ENCODE results near the gene FBXO5.

Gene FBXO5

GRCh38 chr6:152946484-152946883 lies 36.4 kb downstream of the FBXO5 start:
- Histone ChIP-seq H3K4me3 (ENCODE audit: low read length) (no peak overlapping the region), H3K4me2 (ENCODE audit: low read length) (no peak overlapping the region), H3K9ac (ENCODE audit: low read length) (no peak overlapping the region), H3K4me1 (ENCODE audit: low read length) (no peaks in the 10 kb centered on the region), H2AFZ (ENCODE audit: low read depth, low read length) (no peak overlapping the region), H3K9me3 (ENCODE audit: insufficient read depth, low read length) (no peaks in the 10 kb centered on the region), H3K27ac (ENCODE audit: low read length) (no peak overlapping the region), H3K27me3 (ENCODE audit: low read depth, low read length) (peaks cover 11% of the 10 kb centered on the region), H3K79me2 (ENCODE audit: low read length) (no peaks in the 10 kb centered on the region), H4K20me1 (ENCODE audit: insufficient read depth, low read length) (no peaks in the 10 kb centered on the region), H3K36me3 (replicated peaks; ENCODE audit: low read depth, low read length) (no peaks in the 10 kb centered on the region)
- TF ChIP-seq EZH2phosphoT487 (IDR thresholded peaks at IDR 0.05; ENCODE audit: low read depth) = no peak
- TF ChIP-seq CTCF (IDR thresholded peaks at IDR 0.05; ENCODE audit: low read depth, low read length) = no peak

GRCh38 chr6:152943260-152943897 lies 39.5 kb downstream of the FBXO5 start:
- H3K4me3 ChIP-seq (ENCODE audit: low read length) = no peak overlapping the region
- TF ChIP-seq CTCF (IDR thresholded peaks at IDR 0.05; ENCODE audit: low read depth, low read length) (no peak), EZH2phosphoT487 (IDR thresholded peaks at IDR 0.05; ENCODE audit: low read depth) (no peak)
- H3K9me3 ChIP-seq (ENCODE audit: insufficient read depth, low read length) = no peaks in the 10 kb centered on the region
- H3K27ac ChIP-seq (ENCODE audit: low read length) = no peak overlapping the region
- H3K79me2 ChIP-seq (ENCODE audit: low read length) = no peaks in the 10 kb centered on the region
- H2AFZ ChIP-seq (ENCODE audit: low read depth, low read length) = no peak overlapping the region
- H3K36me3 ChIP-seq (replicated peaks; ENCODE audit: low read depth, low read length) = no peaks in the 10 kb centered on the region
- H3K9ac ChIP-seq (ENCODE audit: low read length) = no peak overlapping the region
- no peaks in the 10 kb centered on the region for H3K4me1 ChIP-seq (ENCODE audit: low read length)
- no peak overlapping the region for H3K4me2 ChIP-seq (ENCODE audit: low read length)
- H3K27me3 ChIP-seq (ENCODE audit: low read depth, low read length) = peaks cover 9% of the 10 kb centered on the region
- H4K20me1 ChIP-seq (ENCODE audit: insufficient read depth, low read length) = no peaks in the 10 kb centered on the region

- H3K9me3 ChIP-seq (ENCODE audit: insufficient read depth, low read length) = no peaks in the 10 kb centered on the region
- no peaks in the 10 kb centered on the region for H3K36me3 ChIP-seq (replicated peaks; ENCODE audit: low read depth, low read length)
- no peak overlapping the region for H3K27ac ChIP-seq (ENCODE audit: low read length)
- no peaks in the 10 kb centered on the region for H4K20me1 ChIP-seq (ENCODE audit: insufficient read depth, low read length)
- no peak overlapping the region for H3K4me3 ChIP-seq (ENCODE audit: low read length)
- H3K4me2 ChIP-seq (ENCODE audit: low read length) = no peak overlapping the region
- peaks cover 8% of the 10 kb centered on the region for H3K27me3 ChIP-seq (ENCODE audit: low read depth, low read length)
- no peak overlapping the region for H3K9ac ChIP-seq (ENCODE audit: low read length)
- no peaks in the 10 kb centered on the region for H3K4me1 ChIP-seq (ENCODE audit: low read length)
- TF ChIP-seq CTCF (IDR thresholded peaks at IDR 0.05; ENCODE audit: low read depth, low read length) = no peak
- TF ChIP-seq EZH2phosphoT487 (IDR thresholded peaks at IDR 0.05; ENCODE audit: low read depth) = no peak
- no peaks in the 10 kb centered on the region for H3K79me2 ChIP-seq (ENCODE audit: low read length)
- no peak overlapping the region for H2AFZ ChIP-seq (ENCODE audit: low read depth, low read length)
Measured at GRCh38 chr6:152942319-152942869, 40.4 kb downstream of the FBXO5 start.

- no peak for TF ChIP-seq CTCF (IDR thresholded peaks at IDR 0.05; ENCODE audit: low read depth, low read length)
- TF ChIP-seq EZH2phosphoT487 (IDR thresholded peaks at IDR 0.05; ENCODE audit: low read depth) = no peak
Measured at GRCh38 chr6:152941746-152942145, 41.1 kb downstream of the FBXO5 start.

More at GRCh38 chr6:152941746-152942145, 41.1 kb downstream of the FBXO5 start:
- H3K4me2 ChIP-seq (ENCODE audit: low read length) = no peak overlapping the region
- no peak overlapping the region for H3K27ac ChIP-seq (ENCODE audit: low read length)
- no peak overlapping the region for H3K9ac ChIP-seq (ENCODE audit: low read length)
- no peaks in the 10 kb centered on the region for H3K4me1 ChIP-seq (ENCODE audit: low read length)
- H3K36me3 ChIP-seq (replicated peaks; ENCODE audit: low read depth, low read length) = no peaks in the 10 kb centered on the region
- H3K27me3 ChIP-seq (ENCODE audit: low read depth, low read length) = 0 out of 2 replicates have a peak, but pooled peaks cover 3% of the 10 kb centered on the region
- H3K79me2 ChIP-seq (ENCODE audit: low read length) = no peaks in the 10 kb centered on the region
- H3K9me3 ChIP-seq (ENCODE audit: insufficient read depth, low read length) = no peaks in the 10 kb centered on the region
- no peaks in the 10 kb centered on the region for H4K20me1 ChIP-seq (ENCODE audit: insufficient read depth, low read length)
- H2AFZ ChIP-seq (ENCODE audit: low read depth, low read length) = no peak overlapping the region
- no peak overlapping the region for H3K4me3 ChIP-seq (ENCODE audit: low read length)

All from OCI-LY3 (cell line).